Stimulated activated naive CD4-positive, alpha-beta T cell treated with Interleukin-2 at 50 U/mL for 16 hours (primary cell): ENCODE measurements around the gene NPIPB6.
"Not testable (repeated sequence)": the region's sequence is repeated elsewhere in the genome, so short reads cannot be mapped to it uniquely, and the experiment has no call there.

Source experiments
- DNase-seq: peaks from one replicate; lab custom pipeline; 2025; lab: John Stamatoyannopoulos, UW

Gene NPIPB6

DNA sequence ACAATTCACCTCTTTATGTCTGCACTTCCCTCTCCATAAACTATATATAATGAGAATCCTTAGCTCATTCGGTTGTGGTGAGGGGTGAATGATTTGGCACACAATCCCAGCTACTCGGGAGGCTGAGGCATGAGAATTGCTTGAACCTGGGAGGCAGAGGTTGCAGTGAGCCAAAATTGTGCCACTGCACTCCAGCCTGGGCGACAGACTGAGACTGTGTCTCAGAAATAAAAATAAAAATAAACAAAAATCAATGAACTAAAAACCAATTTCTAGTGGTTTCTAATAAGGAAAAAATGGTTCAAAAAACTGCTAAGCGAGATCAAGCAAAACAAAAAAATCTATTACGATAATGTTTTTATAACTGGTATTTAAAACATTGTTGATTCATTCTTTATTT, at the start of gene NPIPB6:
NPIPB6 (minus strand) TSS at position 101 of the 400 bp plus-strand sequence. CDS start 686 bp downstream, outside the sequence.
- DNase-seq, result not testable (repeated sequence)

DNA sequence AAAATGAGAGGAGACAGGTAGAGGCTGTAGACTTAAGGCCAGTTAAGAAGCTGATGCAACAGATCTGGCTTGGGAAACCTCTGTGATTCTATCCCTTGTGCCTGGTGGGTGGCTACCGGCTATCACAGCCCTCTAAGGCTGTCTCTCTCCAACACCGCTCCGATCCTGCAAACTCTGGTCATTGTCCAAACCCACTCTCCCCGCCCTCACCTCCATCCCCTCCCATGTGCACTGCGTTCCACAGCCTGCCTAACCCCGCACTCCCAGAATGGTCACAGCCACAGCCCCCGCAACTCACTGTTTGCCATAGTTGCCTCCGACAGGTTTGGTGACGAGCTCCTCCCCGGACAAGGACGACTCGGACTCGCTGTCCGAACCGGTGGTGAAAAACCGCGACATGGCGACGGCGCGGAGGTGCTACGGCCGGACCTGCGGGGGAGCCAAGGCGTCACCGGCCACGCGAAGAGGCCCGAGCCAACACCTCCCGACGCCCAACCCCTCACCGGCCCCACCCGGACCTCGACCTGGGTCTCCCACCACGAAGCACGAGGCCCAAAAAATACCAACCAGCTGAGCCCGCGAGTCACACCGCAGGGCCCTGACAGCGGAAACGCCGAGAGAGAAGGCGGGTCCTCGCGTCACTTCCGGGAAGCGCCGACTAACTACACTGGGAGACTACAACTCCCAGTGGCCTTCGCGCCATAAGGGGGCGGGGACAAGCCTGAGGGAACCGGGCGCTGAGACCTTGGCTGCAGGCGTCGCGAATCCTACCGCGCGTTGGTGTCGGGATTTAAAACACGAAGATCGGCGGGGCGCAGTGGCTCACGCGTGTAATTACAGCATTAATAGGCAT, 40.1 kb upstream of the NPIPB6 start, which contains the start of gene EIF3CL:
EIF3CL (minus strand) TSS at position 622 of the 853 bp plus-strand sequence; CDS start at position 399, 223 bp downstream.
- DNase-seq, result not testable (repeated sequence)

DNA sequence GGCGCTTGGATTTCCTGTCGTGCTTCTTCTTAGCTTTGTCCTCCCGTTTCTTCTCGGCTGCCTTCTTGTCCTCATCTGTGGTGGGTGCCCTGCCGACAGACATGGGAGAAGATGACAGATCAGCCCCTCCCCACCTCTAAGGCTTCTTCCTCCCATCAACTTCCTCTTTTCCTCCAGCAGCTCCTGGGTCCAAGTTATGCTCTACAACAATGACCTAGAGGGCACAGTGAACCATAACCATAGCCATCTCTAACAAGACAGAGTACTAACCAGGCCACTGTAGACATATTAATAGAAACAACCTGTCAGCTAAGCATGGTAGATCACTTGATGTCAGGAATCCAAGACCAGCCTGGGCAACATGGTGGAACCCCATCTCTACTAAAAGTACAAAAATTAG, 28.7 kb upstream of the NPIPB6 start:
- DNase-seq, result not testable (repeated sequence)

DNA sequence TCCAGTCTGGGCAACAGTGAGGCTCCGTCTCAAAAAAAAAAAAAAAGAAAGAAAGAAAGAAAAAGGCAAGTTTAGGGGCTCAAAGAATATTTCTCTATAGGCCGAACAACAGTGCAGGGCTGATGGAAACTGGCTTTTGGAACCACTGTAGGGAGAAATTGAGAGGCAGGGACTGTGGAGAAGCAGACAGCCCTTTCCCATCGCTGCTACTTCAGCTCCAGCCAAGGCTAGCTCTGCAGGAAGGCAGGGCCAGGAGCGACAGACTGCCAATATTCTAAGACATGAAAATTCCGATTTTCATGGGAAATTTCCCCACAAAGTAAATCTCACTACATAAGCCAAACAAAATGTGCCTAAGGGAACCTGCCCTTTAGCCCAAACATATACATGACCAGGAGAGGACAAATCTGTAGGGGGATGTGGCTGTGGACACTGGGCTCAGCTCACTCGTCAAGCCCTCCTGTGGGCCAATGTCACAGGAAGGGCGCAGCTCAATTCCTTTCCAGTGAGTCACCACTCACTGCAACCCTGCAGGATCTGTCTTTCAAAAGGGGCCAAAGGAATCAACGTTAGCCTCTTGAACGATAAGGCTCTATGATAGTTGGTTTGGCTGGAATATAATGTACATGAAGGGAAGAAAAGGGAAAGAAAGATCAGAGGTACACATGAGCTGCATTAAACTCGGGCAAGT, 19.0 kb upstream of the NPIPB6 start:
- DNase-seq, result not testable (repeated sequence)

DNA sequence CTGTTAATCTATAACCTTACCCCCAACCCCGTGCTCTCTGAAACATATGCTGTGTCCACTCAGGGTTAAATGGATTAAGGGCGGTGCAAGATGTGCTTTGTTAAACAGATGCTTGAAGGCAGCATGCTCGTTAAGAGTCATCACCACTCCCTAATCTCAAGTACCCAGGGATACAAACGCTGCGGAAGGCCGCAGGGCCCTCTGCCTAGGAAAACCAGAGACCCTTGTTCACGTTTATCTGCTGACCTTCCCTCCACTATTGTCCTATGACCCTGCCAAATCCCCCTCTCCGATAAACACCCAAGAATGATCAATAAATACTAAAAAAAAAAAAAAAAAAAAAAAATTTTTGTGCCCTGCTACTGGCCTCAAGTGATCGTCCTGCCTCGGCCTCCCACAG, 14.5 kb upstream of the NPIPB6 start:
- DNase-seq, result not testable (repeated sequence)

DNA sequence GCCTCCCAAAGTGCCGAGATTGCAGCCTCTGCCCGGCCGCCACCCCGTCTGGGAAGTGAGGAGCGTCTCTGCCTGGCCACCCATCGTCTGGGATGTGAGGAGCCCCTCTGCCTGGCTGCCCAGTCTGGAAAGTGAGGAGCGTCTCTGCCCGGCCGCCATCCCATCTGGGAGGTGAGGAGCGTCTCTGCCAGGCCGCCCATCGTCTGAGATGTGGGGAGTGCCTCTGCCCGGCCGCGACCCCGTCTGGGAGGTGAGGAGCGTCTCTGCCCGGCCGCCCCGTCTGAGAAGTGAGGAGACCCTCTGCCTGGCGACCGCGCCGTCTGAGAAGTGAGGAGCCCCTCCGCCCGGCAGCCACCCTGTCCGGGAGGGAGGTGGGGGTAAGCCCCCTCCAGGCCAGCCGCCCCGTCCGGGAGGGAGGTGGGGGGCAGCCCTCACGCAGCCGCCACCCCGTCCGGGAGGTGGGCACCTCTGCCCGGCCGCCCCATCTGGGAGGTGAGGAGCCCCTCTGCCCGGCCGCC, 13.9 kb upstream of the NPIPB6 start:
- DNase-seq, result not testable (repeated sequence)

DNA sequence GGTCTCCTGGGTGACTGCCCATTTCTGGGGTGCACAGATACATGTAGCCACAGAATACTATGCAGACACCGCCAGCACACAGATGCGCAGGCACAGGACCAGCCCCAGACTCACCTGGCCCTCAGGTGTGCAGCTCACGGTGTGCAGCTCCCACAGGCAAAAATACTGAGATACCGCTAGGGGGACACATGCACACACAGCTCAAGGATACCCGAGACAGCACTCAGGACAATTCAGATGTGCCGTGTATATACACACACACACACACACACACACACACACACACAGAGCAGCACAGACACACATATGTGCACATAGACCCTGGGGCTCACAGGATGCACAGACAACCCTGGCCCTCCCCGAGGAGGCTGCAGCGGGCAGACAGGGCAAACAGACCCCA, 11.8 kb upstream of the NPIPB6 start:
- not testable (repeated sequence) for DNase-seq

DNA sequence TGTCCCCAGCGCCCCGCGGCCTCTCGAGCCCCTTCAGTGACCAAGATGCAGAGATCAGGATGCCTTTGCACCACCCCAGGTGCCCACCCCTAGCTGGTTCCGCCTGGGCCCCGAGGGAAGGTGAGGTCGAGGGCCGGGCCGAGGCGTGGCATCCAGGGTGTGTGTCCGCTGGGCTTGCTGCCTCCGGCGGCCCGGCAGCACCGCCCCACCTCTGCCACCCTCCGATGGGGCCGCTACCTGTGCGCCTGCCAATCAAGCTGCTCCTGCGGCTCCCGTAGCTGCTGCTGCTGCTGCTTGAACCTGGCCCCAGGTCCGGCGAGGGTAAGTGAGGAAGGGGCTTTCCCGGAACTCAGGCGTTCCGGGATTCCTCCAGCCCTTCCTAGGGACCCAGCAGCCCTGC, 11.0 kb upstream of the NPIPB6 start:
- not testable (repeated sequence) for DNase-seq

DNA sequence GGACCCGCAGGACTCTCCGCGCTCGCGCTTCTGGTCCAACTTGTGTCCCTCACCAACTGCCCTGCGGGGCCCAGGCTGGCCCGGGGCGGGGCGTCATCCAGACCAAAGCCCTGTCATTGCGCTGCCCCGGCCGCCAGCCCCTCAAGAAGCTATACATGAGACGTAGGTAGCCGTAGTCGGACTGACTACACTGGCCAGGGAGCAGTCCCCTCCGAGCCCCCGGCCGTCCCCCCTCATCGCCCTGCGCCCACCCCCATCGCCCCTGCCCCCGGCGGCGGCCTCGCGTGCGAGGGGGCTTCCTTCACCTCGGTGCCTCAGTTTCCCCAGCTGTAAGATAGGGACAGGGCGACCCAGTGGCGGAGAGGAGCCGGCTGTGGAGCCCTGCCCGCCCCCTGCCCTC, 4.6 kb upstream of the NPIPB6 start:
- not testable (repeated sequence) for DNase-seq

DNA sequence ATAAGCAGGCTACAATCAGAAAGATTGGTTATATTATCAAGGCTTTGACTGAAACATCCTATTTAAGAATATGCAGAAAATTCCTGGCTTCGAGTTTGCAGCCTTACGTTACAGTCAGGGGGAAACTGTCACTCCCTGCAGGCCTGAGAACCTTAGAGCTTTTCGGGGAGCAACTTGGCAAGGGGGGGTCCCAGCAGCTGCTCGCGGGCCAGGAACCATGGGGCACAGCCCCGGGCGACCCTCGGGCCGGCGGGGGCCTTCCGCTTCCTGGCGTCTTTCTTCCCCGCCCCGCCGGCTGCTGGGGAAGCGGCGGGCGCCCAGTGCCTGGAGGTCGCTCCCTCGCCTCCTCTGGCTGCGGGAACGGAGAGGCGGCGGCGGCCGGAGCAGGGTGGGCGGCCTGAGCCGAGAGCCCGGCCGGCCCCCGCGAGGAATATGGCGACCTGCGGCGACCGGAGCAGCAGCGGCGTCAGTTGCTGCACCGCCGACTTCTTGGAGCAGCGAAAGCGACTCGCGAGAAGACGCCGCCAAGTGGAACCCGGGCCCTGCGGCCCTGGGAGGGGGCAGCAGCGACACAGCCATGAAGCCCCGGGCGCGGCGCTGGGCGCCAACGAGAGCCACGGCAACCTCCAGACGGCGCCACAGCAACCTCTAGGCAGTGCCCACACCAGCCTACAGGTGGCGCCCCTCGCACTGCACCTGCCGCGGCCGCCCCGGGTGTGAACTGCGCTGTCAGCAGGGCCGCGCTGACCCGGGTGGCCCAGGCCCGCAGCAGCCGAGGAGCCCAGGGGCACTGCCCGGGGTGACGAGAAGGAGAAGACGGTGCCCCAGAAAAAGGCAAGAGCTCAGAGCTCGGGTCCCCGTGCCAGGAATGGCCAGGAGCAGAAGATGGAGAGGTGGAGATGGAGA, 1.2 kb upstream of the NPIPB6 start:
- not testable (repeated sequence) for DNase-seq

DNA sequence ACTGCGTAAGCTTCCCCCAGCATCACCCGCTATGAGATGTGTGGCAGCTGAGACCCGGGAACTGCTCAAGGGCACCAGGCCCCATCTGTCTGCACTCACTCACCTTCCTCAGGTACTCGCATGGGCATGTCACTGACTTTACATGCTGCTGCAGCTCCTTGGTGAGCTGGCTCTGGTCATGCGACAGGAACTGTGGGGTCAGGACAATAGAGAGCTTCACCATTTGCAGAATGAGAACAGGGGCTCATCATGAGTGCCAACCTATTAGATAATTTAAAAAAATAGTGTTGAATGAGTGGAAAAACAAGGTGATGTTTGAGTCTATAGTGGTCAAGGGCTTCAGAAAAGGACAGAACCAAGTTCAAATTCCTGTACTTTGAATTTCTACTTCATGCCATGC, 708 bp downstream of the NPIPB6 start:
- DNase-seq, result not testable (repeated sequence)

DNA sequence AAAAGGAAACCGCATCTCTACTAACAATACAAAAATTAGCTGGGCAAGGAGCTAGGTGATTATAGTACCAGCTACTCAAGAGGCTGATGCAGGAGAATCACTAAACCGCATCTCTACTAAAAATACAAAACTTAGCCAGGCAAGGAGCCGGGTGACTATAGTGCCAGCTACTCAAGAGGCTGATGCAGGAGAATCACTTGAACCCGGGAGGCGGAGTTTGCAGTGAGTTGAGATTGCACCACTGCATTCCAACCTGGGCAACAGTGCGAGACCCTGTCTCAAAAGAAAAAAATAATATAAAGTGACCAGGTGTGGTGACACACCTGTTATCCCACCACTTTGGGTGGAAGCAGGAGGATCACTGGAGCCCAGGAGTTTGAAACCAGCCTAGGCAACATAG, 25.1 kb downstream of the NPIPB6 start:
- DNase-seq, result not testable (repeated sequence)

DNA sequence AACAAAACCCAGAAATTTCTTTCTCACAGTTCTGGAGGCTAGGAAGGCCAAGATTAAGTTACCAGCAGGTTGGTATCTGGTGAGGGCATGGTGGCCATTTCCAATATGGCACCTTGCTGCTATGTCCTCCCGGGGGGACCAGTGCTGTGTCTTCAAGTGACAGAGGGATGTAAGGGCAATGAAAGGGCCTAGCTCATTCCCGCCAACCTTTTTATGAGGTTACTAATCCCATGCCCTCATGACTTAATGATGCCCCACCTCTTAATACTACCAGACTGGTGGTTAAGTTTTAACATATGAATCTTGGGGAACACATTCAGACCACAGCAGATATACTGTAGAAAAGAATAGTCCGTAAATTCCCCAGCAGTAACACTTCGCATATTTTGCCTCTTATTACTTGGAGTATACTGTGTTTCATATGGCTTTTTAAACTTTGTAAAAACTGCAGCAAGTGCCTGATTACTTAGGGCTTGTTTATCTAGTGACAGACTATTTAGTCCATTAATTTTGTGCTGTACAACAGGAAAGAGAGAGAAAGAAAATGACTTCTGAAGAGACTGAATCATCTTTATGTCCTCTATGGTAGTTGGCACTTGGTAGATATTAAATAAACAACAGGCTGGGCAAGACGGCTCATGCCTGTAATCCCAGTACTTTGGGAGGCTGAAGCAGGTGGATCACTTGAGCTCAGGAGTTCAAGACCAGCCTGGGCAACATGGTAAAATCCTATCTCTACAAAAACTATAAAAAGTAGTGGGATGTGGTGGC, 26.2 kb downstream of the NPIPB6 start:
- not testable (repeated sequence) for DNase-seq

DNA sequence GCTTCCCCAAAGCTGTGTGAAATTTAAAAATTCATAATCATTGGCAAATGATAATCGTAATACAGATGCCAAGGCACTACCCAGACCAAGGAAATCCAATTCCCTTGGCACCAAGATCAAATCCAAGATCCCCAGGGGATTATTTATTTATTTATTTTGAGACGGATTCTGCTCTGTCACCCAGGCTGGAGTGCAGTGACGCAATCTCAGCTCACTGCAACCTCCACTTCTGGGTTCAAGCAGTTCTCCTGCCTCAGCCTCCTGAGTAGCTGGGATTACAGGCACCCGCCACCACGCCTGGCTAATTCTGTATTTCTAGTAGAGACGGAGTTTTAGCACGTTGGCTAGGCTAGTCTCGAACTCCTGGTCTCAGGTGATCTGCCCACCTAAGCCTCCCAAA, 27.6 kb downstream of the NPIPB6 start:
- not testable (repeated sequence) for DNase-seq

DNA sequence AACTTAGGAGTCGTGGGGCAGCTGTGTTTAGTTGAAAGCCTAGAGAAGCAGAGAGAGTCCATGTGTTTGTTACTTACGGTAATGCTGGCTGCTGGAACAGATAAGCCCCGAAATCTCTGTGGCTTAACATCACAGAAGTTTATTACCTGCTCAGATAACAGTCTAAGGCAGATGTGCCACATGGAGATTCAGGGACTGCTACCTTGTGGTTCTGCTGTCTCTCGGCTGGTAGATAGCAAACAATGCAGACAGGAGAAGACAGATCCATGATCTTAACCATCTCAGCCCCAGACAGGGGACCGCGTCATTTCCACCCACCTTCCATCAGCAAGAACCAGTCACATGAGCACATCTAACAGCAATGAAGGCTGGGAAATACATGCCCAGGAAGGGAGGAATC, 30.7 kb downstream of the NPIPB6 start:
- not testable (repeated sequence) for DNase-seq

DNA sequence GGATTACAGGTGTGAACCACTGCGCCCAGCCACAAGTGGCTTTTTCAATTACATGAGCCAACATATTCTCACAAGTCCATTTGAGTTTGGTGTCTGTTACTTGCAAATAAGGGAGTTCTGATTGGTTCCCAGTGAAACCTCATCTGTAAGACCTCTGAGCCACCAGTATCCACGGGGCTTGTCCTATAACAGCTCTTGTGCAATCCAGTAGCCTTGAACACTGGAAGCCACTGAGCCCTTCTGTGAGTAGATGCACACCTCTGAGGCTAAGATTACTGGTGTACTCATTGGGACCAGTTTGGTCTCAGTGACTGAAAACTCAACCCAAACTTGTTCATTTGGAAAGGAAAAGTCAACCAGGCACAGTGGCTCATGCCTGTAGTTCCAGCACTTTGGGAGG, 32.3 kb downstream of the NPIPB6 start:
- DNase-seq, result not testable (repeated sequence)

DNA sequence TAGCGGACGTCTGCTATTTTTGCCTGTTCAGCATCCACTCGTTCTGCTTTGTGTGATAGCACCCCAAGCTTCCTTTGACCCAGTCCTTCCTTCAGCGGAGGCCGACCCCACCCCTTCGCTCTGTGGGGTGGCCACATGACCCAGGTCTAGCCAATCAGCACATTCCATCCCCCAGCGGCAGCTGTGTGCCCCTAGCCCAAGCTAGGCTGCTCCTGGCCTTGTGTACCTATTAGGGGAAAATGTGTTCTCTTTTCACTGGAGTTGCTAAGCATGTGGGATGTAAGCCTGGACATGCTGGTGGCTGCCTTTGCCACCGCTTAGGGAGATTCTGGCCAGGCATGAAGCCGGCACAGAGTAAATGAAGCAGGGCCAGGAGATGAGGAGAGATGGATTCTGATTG, 33.1 kb downstream of the NPIPB6 start:
- DNase-seq, result not testable (repeated sequence)

DNA sequence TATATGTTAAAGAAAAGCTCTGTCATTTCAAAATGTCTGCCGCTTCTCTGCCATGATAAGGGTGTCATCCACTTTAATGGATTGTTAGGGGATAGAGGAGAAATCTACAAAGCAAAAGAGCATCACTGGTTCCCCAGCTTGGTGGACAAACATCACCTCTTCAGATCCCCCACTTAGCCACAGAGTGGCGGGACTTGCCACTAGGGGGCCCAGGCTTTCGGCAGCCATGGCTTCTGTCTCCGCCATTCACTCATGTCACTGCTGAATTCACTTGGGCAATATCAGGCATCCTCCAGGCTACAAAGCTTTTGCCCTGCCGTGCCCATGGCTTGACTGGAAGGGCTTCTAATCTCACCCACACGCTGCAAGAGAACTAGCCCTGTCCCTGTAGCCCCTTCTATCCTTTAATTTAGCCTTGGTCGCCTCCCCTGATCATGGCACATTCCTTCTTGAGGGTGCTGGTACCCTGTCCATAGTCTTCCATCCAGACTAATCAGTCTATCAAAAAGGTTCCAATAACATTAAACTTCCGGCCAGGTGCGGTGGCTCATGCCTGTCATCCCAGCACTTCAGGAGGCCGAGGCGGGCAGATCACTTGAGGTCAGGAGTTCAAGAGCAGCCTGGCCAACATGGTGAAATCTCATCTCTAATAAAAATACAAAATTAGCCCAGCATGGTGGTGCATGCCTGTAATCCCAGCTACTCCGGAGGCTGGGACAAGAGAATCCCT, 36.3 kb downstream of the NPIPB6 start:
- peak; percentile 58 for DNase-seq

DNA sequence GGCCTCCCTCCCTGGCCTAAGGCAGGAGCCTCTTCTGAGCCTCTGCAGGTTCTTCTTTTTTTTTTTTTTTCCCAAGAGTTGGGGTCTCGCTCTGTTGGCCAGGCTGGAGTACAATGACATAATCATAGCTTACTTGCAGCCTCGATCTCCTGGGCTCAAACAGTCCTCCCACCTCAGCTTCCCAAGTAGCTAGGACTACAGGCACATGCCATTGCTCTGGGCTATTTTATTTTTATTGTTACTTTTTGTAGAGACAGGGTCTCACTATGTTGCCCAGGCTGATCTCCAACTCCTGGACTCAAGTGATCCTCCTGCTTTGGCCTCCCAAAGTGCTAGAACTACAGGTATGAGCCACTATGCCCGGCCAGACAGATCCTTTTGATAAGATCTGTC, 38.4 kb downstream of the NPIPB6 start:
- DNase-seq, result no peak

DNA sequence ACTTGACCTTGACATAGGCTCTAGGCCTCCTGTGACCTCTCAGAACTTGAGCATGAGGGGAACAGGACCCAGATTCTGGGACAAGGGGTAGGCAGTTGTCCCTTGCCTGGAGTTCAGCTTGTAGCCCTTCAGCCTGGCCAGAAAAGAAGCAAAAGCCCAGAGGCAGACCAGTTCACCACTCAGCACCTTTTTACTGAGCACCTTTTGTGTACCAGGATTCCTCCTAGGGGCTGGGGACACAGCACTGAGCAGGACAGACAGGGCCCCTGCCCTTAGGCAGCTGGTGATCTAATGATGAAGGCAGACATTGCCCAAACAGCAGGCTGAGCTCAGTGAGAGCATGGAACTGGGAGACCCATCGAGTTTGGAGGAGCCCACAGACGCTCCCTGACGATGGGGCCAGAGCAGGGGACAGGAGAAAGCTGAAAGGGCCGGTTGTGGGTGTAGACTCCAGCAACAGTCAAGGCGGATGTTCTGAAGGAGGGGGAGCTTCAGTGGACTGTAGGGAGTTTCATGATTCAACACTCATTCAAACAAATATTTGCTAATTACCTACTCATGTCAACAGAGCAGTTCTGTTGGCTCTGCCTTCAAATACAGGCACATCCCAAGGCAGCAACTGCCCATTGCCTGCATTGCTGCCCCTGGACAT, 38.9 kb downstream of the NPIPB6 start:
- DNase-seq, result no peak
